BJ (cell line): ENCODE data around the gene PDE4D. TPM values are rescaled to one million over a fixed set of nuclear protein-coding genes. Genes with fewer than 3 reads are reported as not detected.

ENCODE experiments used
- CTCF ChIA-PET: fragments of 350-600 bp; formaldehyde crosslinking; extraction: SDS; loops from one replicate; lab custom pipeline; 2021; ENCODE audit warnings: antibody characterized with exemption, inconsistent platforms; lab: Yijun Ruan, JAX
- POLR2A ChIA-PET: fragments of 300-600 bp; sonication (Branson Sonifier 250); formaldehyde crosslinking; extraction: SDS; loops from one replicate; lab custom pipeline; 2021; ENCODE audit warnings: antibody characterized with exemption; lab: Charles Lee
- DNase-seq: peaks from one replicate; pipeline ENCODE4 v3.0.0-alpha.2; 2011; ENCODE audit warnings: low read depth
- H3K27me3 ChIP-seq: 2 replicates; pipeline ENCODE4 v1.6.0; 2011; ENCODE audit warnings: low read length; ENCODE audit not compliant: control insufficient read depth, insufficient read depth
- H3K36me3 ChIP-seq: 2 replicates; pipeline ENCODE4 v1.5.1; 2011; ENCODE audit warnings: low read length; ENCODE audit not compliant: control insufficient read depth, insufficient read depth
- H3K4me3 ChIP-seq: 2 replicates; pipeline ENCODE4 v1.5.1; 2011; ENCODE audit warnings: low read depth, mild to moderate bottlenecking, control low read depth, low read length
- polyA plus RNA-seq: library from polyadenylated mRNA; depleted of rRNA; stranded (reverse); fragments of >200 nt; gene quantifications from 2 replicates; pipeline ENCODE4 v1.2.3, GENCODE V29; 2011
- TF ChIP-seq, protein P1 (sequence below): IDR thresholded peaks from 2 replicates; pipeline ENCODE4 v1.5.1; 2011; ENCODE audit warnings: low read depth, mild to moderate bottlenecking, control low read depth, inconsistent platforms, low read length, moderate library complexity; ENCODE audit not compliant: insufficient read depth

The PDE4D gene
- polyA plus RNA-seq, 1 experiment, result 2.8 TPM

DNA sequence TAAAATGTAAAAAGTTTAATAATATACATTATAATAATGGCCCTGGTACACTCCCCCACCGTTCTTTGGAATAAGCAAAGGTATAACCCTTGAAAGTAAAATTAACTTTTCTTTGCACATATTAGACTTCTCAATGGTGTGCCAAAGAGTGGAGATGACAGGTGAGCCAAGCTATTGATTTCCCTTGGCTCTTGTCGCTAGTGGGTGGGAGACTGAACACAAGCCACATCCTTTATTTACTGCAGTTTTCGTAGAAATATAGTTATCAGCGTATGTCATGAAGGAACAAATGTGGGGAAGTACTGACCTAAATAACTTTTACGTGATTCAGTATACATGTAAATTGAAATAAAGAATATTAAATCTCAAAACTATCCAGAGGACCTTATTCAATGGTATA is 761.4 kb downstream of the PDE4D start:
- no peak for DNase-seq
- POLR2A ChIA-PET, result no interaction called here
- CTCF ChIA-PET, result interaction anchor here (1.0 kb wide), 1 partner anchor 19 kb away, joined by 3 read pairs; no protein-coding TSS in a partner anchor
- Histone ChIP-seq H3K27me3 (no peaks in the 10 kb centered on the region), H3K4me3 (no peak overlapping the region), H3K36me3 (no peaks in the 10 kb centered on the region)
- TF ChIP-seq, protein P1, sequence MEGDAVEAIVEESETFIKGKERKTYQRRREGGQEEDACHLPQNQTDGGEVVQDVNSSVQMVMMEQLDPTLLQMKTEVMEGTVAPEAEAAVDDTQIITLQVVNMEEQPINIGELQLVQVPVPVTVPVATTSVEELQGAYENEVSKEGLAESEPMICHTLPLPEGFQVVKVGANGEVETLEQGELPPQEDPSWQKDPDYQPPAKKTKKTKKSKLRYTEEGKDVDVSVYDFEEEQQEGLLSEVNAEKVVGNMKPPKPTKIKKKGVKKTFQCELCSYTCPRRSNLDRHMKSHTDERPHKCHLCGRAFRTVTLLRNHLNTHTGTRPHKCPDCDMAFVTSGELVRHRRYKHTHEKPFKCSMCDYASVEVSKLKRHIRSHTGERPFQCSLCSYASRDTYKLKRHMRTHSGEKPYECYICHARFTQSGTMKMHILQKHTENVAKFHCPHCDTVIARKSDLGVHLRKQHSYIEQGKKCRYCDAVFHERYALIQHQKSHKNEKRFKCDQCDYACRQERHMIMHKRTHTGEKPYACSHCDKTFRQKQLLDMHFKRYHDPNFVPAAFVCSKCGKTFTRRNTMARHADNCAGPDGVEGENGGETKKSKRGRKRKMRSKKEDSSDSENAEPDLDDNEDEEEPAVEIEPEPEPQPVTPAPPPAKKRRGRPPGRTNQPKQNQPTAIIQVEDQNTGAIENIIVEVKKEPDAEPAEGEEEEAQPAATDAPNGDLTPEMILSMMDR, result no peak

DNA sequence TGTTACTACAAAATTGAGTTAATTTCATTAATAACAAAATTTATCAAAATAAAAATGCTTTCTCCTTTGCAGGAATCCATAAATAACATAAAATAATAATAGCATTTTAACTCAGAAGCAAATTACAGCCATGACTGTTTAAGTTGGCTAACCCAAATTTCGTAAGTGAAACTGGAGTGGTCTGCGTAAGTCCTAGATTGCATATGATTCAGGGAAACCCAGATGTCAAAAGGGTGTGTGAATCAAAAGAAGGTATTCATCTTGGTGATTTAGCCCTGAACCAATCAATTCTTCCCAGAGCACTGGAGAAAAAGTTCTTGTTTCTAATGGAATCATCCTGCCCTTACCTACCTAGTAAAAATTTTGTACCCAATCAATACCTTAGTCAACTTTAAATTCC is 763.1 kb downstream of the PDE4D start:
- Histone ChIP-seq H3K4me3 (no peak overlapping the region), H3K27me3 (no peaks in the 10 kb centered on the region), H3K36me3 (no peaks in the 10 kb centered on the region)
- ChIA-PET CTCF (no interaction called here), POLR2A (no interaction called here)
- TF ChIP-seq, protein P1, result no peak
- DNase-seq, result no peak

DNA sequence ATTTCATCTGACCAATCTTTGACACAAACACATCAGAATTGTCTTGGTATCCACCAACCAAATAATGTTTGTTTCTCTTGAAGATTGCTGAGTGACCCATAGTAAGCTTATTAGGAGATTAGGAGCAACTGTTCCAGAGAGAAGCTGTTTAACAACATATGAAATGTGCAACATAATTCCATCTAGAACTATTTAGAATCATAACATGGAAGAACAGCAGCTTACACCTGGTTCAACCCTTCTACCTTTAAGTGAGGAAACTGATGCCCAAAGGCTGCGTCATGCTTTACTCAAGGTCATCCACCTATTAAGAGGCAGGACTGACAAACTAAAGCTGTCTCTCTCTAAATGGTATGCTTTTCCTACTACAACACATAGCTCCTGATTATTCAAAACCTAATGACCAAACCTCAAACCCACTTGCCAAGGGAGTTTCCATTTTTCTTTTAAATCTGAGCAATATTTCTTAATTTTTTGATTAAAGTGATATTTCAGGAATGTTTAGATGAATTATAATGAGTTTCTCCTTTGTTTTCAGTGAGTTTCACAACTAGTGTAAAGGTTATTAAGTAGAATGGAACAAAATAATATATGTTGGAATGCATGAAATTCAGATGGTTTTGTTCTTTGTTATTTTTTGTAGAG is 764.8 kb downstream of the PDE4D start:
- CTCF ChIA-PET, result interaction anchor here (0.5 to 2.2 kb wide), 7 partner anchors 9 to 417 kb away, joined by 3 to 10 read pairs (median 5); no protein-coding TSS in a partner anchor

DNA sequence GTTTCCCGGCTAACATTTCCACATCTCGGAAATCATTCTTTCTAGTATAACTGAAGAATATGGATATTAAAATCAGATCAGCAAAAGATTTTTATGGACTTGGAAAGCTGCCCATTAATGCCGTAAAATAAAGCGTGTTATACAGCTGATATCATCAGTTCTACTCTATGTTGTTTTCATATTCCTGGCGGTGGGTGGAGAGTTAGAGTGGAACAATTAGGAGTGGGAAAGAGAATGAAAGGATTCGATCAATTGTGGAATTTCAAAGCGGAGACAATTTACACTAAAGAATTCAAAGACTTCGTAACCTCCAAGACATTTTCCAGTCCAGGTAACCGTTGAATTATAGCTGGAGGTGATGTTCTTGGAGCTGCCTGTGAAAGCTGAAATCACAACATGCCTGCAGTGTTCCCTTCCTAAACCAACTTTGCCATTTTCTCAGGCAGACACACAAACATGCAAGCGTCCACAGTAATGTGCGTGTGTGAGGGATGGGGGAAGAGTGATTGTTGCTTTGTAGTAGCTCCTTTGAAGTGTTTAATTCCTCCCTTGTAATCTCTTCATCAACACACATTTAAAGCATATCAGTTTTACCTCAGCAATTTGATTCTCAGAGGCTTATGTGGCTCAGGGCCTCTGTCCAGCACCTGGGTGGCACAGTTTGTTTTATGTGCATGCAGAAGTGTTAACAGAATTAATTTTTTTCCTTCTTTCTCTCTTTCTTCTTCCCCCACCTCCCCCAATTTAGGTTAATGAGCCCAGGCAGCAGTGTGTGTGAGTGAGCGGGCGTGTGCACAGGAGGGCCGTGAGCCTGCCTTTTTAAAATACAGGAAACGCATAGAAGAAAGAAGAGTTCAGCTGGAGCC is 766.6 kb downstream of the PDE4D start:
- CTCF ChIA-PET, result interaction anchor here (0.6 to 1.8 kb wide), 6 partner anchors 17 to 92 kb away, joined by 3 to 5 read pairs (median 4); no protein-coding TSS in a partner anchor
- Histone ChIP-seq H3K27me3 (no peaks in the 10 kb centered on the region), H3K36me3 (no peaks in the 10 kb centered on the region), H3K4me3 (peak overlapping the region; percentile 12; the same call in 1 of the 2 replicates)
- POLR2A ChIA-PET, result no interaction called here
- no peak for DNase-seq
- TF ChIP-seq, protein P1, result no peak

More for the DNA sequence above, 764.8 kb downstream of the PDE4D start:
- TF ChIP-seq, protein P1, result no peak
- POLR2A ChIA-PET, result no interaction called here
- H3K4me3 ChIP-seq, result no peak overlapping the region
- H3K36me3 ChIP-seq, result no peaks in the 10 kb centered on the region
- no peak for DNase-seq
- no peaks in the 10 kb centered on the region for H3K27me3 ChIP-seq
